Large intestine (tissue), 12 donors: ENCODE data around the gene SLC2A5. TPM values are rescaled to one million over a fixed set of nuclear protein-coding genes. Genes with fewer than 3 reads are reported as not detected.

Experiments
- DNase-seq, 2 donors: peaks; one replicate each; pipeline versions ENCODE4 v3.0.0 to v3.0.0-alpha.2; 2013
- H3K27ac ChIP-seq: one replicate; pipeline ENCODE4 v1.5.1; 2013; ENCODE audit warnings: low read length
- H3K27me3 ChIP-seq: 2 replicates; pipeline ENCODE4 v1.6.1; 2013; ENCODE audit warnings: low read length; ENCODE audit not compliant: control insufficient read depth, insufficient read depth
- H3K36me3 ChIP-seq: 2 replicates; pipeline ENCODE4 v1.6.1; 2013; ENCODE audit warnings: low read length; ENCODE audit not compliant: control insufficient read depth, insufficient read depth
- H3K4me1 ChIP-seq: one replicate; pipeline ENCODE4 v1.6.1; 2013; ENCODE audit warnings: low read length; ENCODE audit not compliant: control insufficient read depth, insufficient read depth
- H3K4me3 ChIP-seq: one replicate; pipeline ENCODE4 v1.5.1; 2013; ENCODE audit warnings: low read length
- H3K9me3 ChIP-seq: one replicate; pipeline ENCODE4 v1.6.1; 2013; ENCODE audit warnings: mild to moderate bottlenecking, low read depth, low read length, moderate library complexity; ENCODE audit not compliant: control insufficient read depth
- WGBS: methylation state at CpG from one replicate; pipeline ENCODE4 v1.1.5; 2013; ENCODE audit warnings: low lambda C conversion rate; ENCODE audit not compliant: insufficient coverage; 5-methylcytosine and 5-hydroxymethylcytosine counted together
- long read RNA-seq, 11 donors: transcript quantifications; one replicate each; lab custom pipeline, GENCODE V29; 2026
- polyA plus RNA-seq: library from polyadenylated mRNA; unstranded; fragments of 120-200 nt; gene quantifications from one replicate; pipeline ENCODE4 v1.2.1, GENCODE V29; 2013

The SLC2A5 gene, protein sequence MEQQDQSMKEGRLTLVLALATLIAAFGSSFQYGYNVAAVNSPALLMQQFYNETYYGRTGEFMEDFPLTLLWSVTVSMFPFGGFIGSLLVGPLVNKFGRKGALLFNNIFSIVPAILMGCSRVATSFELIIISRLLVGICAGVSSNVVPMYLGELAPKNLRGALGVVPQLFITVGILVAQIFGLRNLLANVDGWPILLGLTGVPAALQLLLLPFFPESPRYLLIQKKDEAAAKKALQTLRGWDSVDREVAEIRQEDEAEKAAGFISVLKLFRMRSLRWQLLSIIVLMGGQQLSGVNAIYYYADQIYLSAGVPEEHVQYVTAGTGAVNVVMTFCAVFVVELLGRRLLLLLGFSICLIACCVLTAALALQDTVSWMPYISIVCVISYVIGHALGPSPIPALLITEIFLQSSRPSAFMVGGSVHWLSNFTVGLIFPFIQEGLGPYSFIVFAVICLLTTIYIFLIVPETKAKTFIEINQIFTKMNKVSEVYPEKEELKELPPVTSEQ
- 87.3 TPM for polyA plus RNA-seq
- long read RNA-seq, donor 1, full-length matches to known transcripts: 3 of 10 reads
- long read RNA-seq, donor 1, partial matches to known transcripts: 7 of 10 reads
- long read RNA-seq, donor 1, other reads (novel, unspliced or antisense): 0 of 10 reads
- long read RNA-seq, donor 2, full-length matches to known transcripts: 5 of 27 reads
- long read RNA-seq, donor 2, partial matches to known transcripts: 22 of 27 reads
- long read RNA-seq, donor 2, other reads (novel, unspliced or antisense): 0 of 27 reads
- long read RNA-seq, donor 3: 0 reads
- long read RNA-seq, donor 4, full-length matches to known transcripts: 2 of 2 reads
- long read RNA-seq, donor 4, partial matches to known transcripts: 0 of 2 reads
- long read RNA-seq, donor 4, other reads (novel, unspliced or antisense): 0 of 2 reads
- long read RNA-seq, donor 5: 0 reads
- long read RNA-seq, donor 6, full-length matches to known transcripts: 14 of 14 reads
- long read RNA-seq, donor 6, partial matches to known transcripts: 0 of 14 reads
- long read RNA-seq, donor 6, other reads (novel, unspliced or antisense): 0 of 14 reads
- long read RNA-seq, donor 7: 0 reads
- long read RNA-seq, donor 8, full-length matches to known transcripts: 13 of 19 reads
- long read RNA-seq, donor 8, partial matches to known transcripts: 6 of 19 reads
- long read RNA-seq, donor 8, other reads (novel, unspliced or antisense): 0 of 19 reads
- long read RNA-seq, donor 9, full-length matches to known transcripts: 16 of 16 reads
- long read RNA-seq, donor 9, partial matches to known transcripts: 0 of 16 reads
- long read RNA-seq, donor 9, other reads (novel, unspliced or antisense): 0 of 16 reads
- long read RNA-seq, donor 10, full-length matches to known transcripts: 17 of 22 reads
- long read RNA-seq, donor 10, partial matches to known transcripts: 5 of 22 reads
- long read RNA-seq, donor 10, other reads (novel, unspliced or antisense): 0 of 22 reads
- long read RNA-seq, donor 11, full-length matches to known transcripts: 3 of 3 reads
- long read RNA-seq, donor 11, partial matches to known transcripts: 0 of 3 reads
- long read RNA-seq, donor 11, other reads (novel, unspliced or antisense): 0 of 3 reads

DNA sequence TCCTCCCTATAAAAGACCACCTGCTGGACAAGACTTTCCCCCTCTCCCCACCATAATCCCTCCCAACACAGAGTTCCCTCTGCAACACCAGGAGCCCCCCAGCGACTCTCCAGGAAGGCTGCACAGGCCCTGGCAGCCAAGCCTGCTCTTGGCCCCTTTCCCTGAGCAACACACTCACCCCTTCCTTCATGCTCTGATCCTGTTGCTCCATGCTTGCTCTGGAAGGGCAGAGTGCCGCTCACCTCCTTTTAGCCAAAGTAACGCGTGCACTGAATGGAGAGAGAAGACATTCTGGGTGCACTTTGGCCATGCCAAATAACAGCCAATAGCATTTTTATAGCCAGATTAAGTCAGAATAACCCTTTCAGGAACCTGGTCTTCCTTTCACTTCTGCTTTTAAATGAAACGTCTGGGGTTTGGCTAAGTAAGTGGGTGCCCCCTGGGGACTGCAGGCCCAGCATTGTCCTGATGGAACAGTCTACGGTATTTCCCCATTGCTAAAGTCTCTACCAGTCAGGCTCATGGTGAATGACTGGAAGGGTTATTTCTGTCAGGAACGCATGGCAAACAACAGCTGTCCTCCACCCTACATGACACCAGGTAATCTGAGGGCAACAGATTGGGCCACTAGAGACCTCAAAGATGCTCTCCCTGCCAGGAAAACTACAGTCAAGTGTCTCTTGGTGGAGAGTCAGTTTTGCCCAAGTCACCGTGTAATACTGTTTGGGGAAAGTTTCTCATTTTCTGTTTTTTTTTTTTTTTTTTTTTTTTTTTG lies at the start of gene SLC2A5:
SLC2A5 (minus strand) TSS at position 310 of the 775 bp plus-strand sequence; CDS start at position 211, 99 bp downstream.
- Histone ChIP-seq H3K4me3 (peak within 1 kb of the TSS; percentile 39), H3K27me3 (no peaks in the 10 kb centered on the region), H3K9me3 (peaks cover 2% of the 10 kb centered on the region), H3K27ac (peak within 1 kb of the TSS; percentile 81), H3K36me3 (no peaks in the 10 kb centered on the region), H3K4me1 (peaks cover 13% of the 10 kb centered on the region)
- no CpG with 5 or more reads among the region's 8 CpGs for WGBS
- DNase-seq: peak in 1 of 2 donors; percentile 85

DNA sequence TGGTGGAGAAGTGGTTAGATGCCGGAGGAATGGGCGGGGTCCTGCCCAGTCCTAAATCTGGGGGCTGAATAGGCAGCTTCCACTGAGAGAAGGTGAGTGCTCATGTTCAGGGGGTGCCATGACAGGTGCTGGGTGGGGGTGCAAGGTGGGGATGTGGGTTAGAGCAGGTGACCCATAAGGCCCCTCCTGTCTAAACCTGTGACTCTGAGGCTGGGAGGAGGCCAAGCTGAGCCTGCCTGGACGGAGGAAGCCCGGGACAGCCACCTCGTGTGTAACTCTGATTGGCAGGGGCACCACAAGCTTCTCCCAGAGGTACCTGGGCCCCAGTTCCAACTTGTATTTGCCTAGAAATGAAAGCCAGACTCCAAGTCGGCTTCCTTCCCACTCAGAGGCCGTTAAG lies 48.8 kb upstream of the SLC2A5 start:
- peaks cover 24% of the 10 kb centered on the region for H3K4me1 ChIP-seq
- no peak overlapping the region for H3K4me3 ChIP-seq
- DNase-seq: no peak
- no peaks in the 10 kb centered on the region for H3K27me3 ChIP-seq
- H3K27ac ChIP-seq: no peak overlapping the region
- no peaks in the 10 kb centered on the region for H3K9me3 ChIP-seq
- no CpG with 5 or more reads among the region's 7 CpGs for WGBS
- peaks cover 7% of the 10 kb centered on the region for H3K36me3 ChIP-seq

DNA sequence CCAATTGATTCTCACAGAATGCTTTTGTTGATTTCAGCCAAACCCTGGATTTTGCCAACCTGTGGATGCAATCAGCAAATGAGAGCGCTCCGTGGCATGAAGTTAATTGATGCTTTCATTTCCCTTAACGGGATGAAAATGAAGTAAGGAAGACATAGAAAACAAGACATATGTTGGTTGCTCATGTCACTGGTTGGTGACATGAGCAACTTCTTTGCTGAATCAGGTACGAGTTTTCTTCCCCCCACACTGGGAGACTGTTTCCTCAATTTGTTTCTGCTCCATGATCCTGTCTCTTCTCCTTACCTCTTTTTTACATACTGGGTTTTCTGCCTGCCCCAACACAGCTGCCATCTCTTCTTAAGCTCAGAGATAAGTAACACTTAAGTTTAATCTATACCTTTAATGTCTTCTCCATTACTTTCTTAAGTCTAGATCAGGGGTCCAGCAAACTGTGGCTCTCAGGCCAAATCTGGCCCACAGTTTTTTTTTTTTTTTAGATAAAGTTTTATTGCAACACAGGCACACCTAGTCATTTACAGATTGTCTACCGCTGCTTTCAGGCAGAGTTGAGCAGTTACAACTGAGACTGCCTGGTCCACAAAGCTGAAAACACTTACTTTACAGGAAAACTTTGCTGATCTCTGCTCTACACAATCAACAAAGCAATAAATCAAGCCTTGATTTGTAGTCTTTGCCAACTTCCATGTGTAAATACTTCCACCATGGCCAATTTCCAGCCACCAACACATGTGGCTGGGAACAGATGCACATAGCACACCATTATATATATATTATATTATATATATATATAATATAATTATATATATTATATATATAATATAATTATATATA lies 46.1 kb upstream of the SLC2A5 start:
- no peaks in the 10 kb centered on the region for H3K9me3 ChIP-seq
- WGBS: 100% methylated on average over 4 of the region's 5 CpGs
- H3K27ac ChIP-seq: peak overlapping the region; percentile 92
- H3K4me3 ChIP-seq: no peak overlapping the region
- peaks cover 3% of the 10 kb centered on the region for H3K36me3 ChIP-seq
- peak; percentile 63 to 81 for DNase-seq
- H3K4me1 ChIP-seq: peaks cover 42% of the 10 kb centered on the region
- no peaks in the 10 kb centered on the region for H3K27me3 ChIP-seq

DNA sequence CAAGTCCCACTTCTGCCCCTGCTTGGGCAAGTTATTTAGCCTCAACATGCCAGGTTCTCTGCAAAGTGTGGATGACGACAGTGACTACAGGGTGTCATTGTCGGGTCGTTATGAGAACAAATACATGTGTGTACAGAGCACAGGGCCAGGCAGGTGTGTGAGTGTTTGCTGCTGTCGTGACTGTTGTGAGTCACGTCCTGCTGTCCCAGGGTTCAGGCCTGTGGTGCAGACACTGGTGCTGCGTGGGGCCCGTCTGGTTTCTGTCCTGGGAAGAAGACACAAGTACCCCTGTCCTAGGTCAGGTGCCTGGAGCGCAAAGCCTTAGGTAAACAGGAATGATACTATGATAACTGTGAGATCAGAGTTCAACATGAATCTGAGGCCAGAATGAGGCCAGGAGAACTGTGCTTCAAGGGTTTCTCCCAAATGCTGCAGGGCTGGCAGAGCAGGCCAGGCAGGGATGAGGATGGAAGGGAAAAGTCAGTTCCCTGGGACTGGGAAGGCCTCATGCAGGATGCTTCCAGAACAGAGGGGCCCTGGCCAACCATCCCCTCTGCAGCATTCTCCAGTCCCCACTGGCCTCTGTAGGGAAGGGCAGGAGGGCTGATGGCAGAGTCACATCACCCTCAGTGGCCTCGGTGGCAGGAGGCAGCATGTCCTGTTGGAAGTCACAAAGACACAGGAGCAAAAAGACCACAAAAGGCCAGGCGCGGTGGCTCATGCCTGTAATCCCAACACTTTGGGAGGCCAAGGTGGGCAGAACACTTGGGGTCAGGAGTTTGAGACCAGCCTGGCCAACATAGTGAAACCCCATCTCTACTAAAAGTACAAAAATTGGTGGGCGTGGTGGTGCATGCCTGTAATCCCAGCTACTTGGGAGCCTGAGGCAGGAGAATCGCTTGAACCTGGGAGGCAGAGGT lies 43.8 kb upstream of the SLC2A5 start:
- Histone ChIP-seq H3K4me3 (no peak overlapping the region), H3K36me3 (peaks cover 7% of the 10 kb centered on the region), H3K9me3 (no peaks in the 10 kb centered on the region), H3K4me1 (peaks cover 45% of the 10 kb centered on the region), H3K27me3 (no peaks in the 10 kb centered on the region), H3K27ac (peak overlapping the region; percentile 92)
- no CpG with 5 or more reads among the region's 13 CpGs for WGBS
- DNase-seq: peak; percentile 92 to 97

DNA sequence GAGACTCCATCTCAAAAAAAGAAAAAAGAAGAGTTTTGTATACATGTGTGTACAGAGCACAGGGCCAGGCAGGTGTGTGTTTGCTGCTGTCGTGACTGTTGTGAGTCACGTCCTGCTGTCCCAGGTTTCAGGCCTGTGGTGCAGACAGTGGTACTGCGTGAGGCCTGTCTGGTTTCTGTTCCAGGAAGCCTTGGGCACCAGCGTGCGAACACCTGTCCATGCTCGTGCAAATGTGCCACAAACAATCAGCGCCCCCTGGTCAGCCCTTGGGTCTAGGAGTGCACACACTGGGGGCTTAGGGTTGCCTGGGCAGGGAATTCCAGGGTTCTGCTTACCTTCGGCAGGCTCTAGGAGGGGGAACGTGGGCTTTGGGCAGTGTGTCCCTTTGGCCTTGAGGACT lies 42.5 kb upstream of the SLC2A5 start:
- Histone ChIP-seq H3K9me3 (no peaks in the 10 kb centered on the region), H3K4me3 (no peak overlapping the region), H3K36me3 (peaks cover 15% of the 10 kb centered on the region), H3K27me3 (no peaks in the 10 kb centered on the region), H3K4me1 (peaks cover 45% of the 10 kb centered on the region), H3K27ac (peak overlapping the region; percentile 92)
- WGBS: 100% methylated on average over 1 of the region's 9 CpGs
- no peak for DNase-seq

DNA sequence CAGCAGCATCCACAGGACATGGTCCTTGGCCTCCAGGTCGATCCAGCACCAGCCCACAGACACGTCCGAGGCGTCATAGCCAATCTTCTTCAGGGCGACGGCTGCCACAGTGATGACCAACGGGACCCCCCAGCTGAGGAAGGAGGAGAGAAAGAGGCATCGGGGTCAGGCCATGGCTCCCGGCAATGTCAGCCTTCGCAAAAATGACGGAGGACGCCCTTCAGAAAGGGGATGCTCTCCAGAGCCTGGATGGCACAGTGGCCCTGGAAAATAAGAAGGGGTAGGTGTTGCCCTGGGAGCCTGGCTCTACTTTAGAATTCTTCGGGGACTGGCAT lies 41.9 kb upstream of the SLC2A5 start:
- H3K9me3 ChIP-seq: no peaks in the 10 kb centered on the region
- peaks cover 17% of the 10 kb centered on the region for H3K36me3 ChIP-seq
- H3K27me3 ChIP-seq: no peaks in the 10 kb centered on the region
- H3K4me1 ChIP-seq: peaks cover 45% of the 10 kb centered on the region
- H3K27ac ChIP-seq: no peak overlapping the region
- H3K4me3 ChIP-seq: no peak overlapping the region
- DNase-seq: no peak
- WGBS: no CpG with 5 or more reads among the region's 13 CpGs

DNA sequence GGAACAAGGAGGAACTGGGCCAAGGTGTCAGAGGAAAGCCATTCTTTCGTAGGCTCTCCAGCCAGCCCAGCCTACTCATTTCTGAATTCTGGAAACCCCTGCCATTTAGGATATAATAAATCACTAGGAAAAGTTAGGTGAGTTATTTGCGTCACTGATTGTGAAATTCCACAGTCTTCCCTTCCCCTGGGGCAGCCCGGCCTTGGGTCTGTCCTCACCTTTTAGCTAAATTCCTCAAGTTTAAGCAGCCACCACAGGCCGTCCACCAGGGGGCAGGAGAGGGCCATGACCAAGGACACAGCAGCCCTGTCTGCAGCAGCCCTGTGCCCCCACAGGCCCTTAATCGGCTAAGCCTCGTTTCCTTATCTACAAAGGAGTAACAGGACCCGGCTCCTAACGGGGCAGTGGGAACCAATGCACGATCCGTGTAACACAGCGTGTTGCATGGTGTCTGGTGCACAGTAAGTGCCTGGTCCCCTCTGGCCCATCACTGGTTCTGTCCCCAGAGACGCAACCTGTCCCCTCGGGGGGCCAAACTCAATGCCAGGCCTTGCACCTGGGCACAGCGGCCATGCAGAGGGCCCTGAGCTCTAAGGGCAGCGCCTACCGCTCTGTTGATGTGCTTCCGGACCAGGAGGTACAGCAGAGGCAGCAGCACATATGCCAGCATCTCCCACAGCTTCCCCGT lies 41.4 kb upstream of the SLC2A5 start:
- Histone ChIP-seq H3K27ac (peak overlapping the region; percentile 2), H3K27me3 (no peaks in the 10 kb centered on the region), H3K4me1 (peaks cover 45% of the 10 kb centered on the region), H3K36me3 (peaks cover 17% of the 10 kb centered on the region), H3K4me3 (no peak overlapping the region), H3K9me3 (no peaks in the 10 kb centered on the region)
- DNase-seq: peak; percentile 82 to 87
- WGBS: no CpG with 5 or more reads among the region's 18 CpGs
